GM19099 (cell line): Measurements from ENCODE around the gene FAM25C.
"Not testable (repeated sequence)": the region's sequence is repeated elsewhere in the genome, so short reads cannot be mapped to it uniquely, and the experiment has no call there.

Experiments used
- POLR2A ChIP-seq: IDR thresholded peaks from 3 replicates; pipeline ENCODE4 v1.6.1; 2011; ENCODE audit warnings: low read depth; ENCODE audit not compliant: insufficient read length; ENCODE audit errors: extremely low read depth

FAM25C gene

DNA sequence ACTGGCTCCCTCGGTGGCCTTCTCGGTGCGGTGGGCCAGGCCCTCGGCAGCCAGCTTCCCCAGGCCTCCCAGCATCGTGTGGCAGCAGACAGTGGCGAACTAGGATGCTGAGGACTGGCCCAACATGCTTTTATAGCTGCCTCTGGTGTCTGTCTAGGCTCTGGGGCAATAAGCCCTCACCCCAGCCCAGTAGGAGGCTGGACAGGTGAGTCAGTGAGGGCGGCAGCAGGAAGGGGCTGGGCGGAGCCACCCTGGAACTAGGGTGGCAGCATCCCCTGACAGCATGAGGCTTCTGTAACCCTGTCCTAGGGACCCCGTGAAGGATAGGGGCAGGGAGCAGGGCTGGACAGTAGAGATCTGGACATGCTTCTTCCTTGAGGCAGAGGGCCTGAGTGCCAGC is at the start of gene FAM25C:
Gene FAM25C (minus strand): TSS at position 101 of the 400 bp plus-strand sequence. CDS start 26 bp downstream, at position 75.
- not testable (repeated sequence) for TF ChIP-seq POLR2A
